GM20431 (cell line): ENCODE measurements around the gene NTS.

Experiments
- in situ Hi-C: fragments of 300-500 bp; cut with MseI, MboI; formaldehyde crosslinking; loops from one replicate; pipeline ENCODE4 v1.15.0; 2020; ENCODE audit warnings: low sequenced_read_pairs; ENCODE audit not compliant: unreplicated experiment

Gene NTS

DNA sequence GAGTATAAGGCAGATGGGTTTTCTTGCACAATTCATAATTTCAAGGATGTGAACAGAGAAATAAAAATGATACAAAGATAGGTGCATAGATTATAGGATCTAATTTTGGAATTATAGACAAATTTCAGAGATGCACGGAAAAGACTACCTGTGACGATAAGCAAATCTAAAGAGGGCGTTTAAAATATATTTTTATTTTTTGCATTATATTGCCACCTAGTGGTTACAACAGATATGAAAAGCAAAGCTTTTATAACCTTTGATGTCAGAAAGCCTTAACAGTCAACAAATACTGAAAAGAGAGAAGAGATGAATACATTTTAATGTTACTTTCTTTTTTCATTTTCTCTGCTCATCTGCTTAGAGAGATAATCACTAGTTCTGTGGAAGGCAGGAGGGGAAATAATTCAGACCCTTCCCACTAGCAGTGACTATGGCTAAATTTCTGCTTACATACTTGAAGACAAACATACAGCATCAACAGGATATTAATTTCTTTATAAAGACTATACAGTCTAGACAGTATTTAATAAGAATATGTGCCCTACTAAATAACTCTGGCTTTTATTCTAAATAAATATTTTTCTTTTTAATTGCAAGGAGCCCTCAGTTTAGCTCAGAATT, 46.3 kb downstream of the NTS start:
- in situ Hi-C loops, result no loop called here

DNA sequence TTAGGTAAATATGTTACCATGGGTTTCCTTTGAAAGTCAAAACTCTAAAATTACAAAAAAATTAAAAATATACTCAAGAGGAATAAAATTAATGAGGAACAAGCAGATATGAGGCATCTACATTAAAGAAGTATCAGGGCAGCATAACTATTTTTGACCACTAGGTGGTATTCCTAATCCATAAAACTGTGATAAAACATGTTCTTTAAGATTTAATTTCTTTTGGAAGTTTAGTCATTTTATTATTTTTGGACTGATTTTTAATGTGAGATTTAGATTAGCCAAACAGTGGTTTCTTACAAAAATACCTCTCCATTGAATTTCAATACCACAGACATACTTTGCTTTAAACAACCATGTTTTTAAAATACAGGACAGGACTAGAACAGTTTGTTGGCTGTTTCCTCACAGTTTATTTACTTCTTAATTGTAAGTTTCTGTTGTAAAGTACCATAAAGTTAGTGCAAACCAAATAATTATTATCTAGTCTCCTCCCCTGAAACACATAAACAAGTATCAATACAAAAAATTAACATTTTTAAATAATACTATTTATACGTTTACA, 49.8 kb downstream of the NTS start:
- in situ Hi-C loops, result no loop called here

DNA sequence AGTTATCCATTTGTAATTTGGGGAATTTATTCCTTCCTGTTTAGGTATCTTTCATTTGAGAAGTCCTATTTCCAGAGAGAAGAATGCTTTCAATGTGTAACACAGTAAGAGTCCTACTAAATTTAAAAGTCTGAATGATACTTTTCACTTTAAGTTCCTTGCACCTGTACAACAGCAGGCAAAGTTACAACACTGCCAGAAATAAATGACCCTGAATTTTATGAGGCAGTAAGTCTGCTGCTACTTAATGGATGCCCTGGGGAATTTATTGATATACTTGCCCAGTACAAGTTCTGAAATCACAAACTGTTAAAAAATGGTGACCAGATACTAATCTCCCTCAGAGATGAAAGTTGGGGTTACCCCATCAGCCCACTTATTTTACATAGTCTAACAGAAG, 53.1 kb downstream of the NTS start:
- in situ Hi-C loops, result no loop called here
